HepG2 (cell line): ENCODE data around the gene PLK5. TPM values are rescaled to one million over a fixed set of nuclear protein-coding genes. Genes with fewer than 3 reads are reported as not detected.

Experiments
- CHD2 ChIP-seq: IDR thresholded peaks from 2 replicates; pipeline ENCODE4 v1.6.1; 2011; ENCODE audit warnings: low read depth, low read length, improper control_type of control experiment
- GPN1 ChIP-seq: sonication (generic); formaldehyde crosslinking; IDR thresholded peaks from 2 replicates; pipeline ENCODE4 v1.5.1; 2020; ENCODE audit warnings: missing genetic modification reagents, borderline replicate concordance
- KDM5A ChIP-seq: fragments of 200-600 bp; sonication (generic); IDR thresholded peaks from 2 replicates; pipeline ENCODE4 v1.7.0; 2018; ENCODE audit warnings: antibody characterized with exemption, mild to moderate bottlenecking, low read length, borderline replicate concordance
- KLF12 ChIP-seq: sonication (generic); formaldehyde crosslinking; IDR thresholded peaks from 2 replicates; pipeline ENCODE4 v1.4.0; 2020; ENCODE audit warnings: missing genetic modification reagents, borderline replicate concordance
- KLF13 ChIP-seq: sonication (generic); formaldehyde crosslinking; IDR thresholded peaks from 2 replicates; pipeline ENCODE4 v1.4.0; 2020; ENCODE audit warnings: mild to moderate bottlenecking, missing genetic modification reagents
- MIXL1 ChIP-seq: IDR thresholded peaks from 2 replicates; pipeline ENCODE4 v1.6.1; 2016
- TOPORS ChIP-seq: sonication (generic); formaldehyde crosslinking; IDR thresholded peaks from 2 replicates; pipeline ENCODE4 v1.8.0; 2023; ENCODE audit warnings: mild to moderate bottlenecking, missing genetic modification reagents
- ZFAT ChIP-seq: sonication (generic); formaldehyde crosslinking; conservative IDR thresholded peaks from 2 replicates; pipeline ENCODE4 v1.8.1; 2023; ENCODE audit warnings: missing genetic modification reagents, inconsistent platforms
- ZNF841 ChIP-seq: sonication (generic); formaldehyde crosslinking; IDR thresholded peaks from 2 replicates; pipeline ENCODE4 v1.8.1; 2023; ENCODE audit warnings: missing genetic modification reagents, borderline replicate concordance
- polyA plus RNA-seq, 8 experiments: library from polyadenylated mRNA; depleted of rRNA in 3 of 8; stranded (reverse) in 7 of 8; unstranded in 1 of 8; fragments of >200 nt; fragmentation: Illumina TruSeq in 4 of 8; extraction: Trizol in 4 of 8; gene quantifications; 2 replicates each; pipeline versions ENCODE4 v1.2.1 to v1.2.3, GENCODE V29; 2011 to 2016; ENCODE audit warnings: low read depth in 4 of 8, missing spikeins in 1 of 8, mixed read lengths in 1 of 8; ENCODE audit not compliant: insufficient read depth in 1 of 8
- total RNA-seq, 5 experiments: library from RNA; depleted of rRNA; stranded (reverse); fragments of >200 nt; fragmentation: Illumina TruSeq; extraction: Trizol; gene quantifications; 2 replicates each; pipeline ENCODE4 v1.2.3, GENCODE V29; 2016; ENCODE audit warnings: low read depth in 1 of 5
- TF ChIP-seq, protein P1 (sequence below): sonication (generic); formaldehyde crosslinking; IDR thresholded peaks from 2 replicates; pipeline ENCODE4 v1.5.0; 2020; ENCODE audit warnings: mild to moderate bottlenecking, missing genetic modification reagents, borderline replicate concordance
- TF ChIP-seq, protein P2 (sequence below): sonication (generic); formaldehyde crosslinking; IDR thresholded peaks from 2 replicates; pipeline ENCODE4 v1.4.0; 2020; ENCODE audit warnings: missing genetic modification reagents, mild to moderate bottlenecking, borderline replicate concordance
- TF ChIP-seq, protein P3 (sequence below): sonication (generic); formaldehyde crosslinking; IDR thresholded peaks from 2 replicates; pipeline ENCODE4 v1.4.0; 2020; ENCODE audit warnings: missing genetic modification reagents
- TF ChIP-seq, protein P4 (sequence below): sonication (generic); formaldehyde crosslinking; conservative IDR thresholded peaks from 2 replicates; pipeline ENCODE4 v1.4.0; 2020; ENCODE audit warnings: missing genetic modification reagents
- TF ChIP-seq, protein P5 (sequence below): sonication (generic); formaldehyde crosslinking; IDR thresholded peaks from 2 replicates; pipeline ENCODE4 v1.5.0; 2020; ENCODE audit warnings: missing genetic modification reagents
- TF ChIP-seq, protein P6 (sequence below): sonication (generic); formaldehyde crosslinking; IDR thresholded peaks from 2 replicates; pipeline ENCODE4 v1.4.0; 2020; ENCODE audit warnings: mild to moderate bottlenecking, missing genetic modification reagents

PLK5 gene
- total and polyA plus RNA-seq, 2 of the 13 experiments (the other 11 are each of a cell fraction or from before 2014, with no cell fraction given): not detected

DNA sequence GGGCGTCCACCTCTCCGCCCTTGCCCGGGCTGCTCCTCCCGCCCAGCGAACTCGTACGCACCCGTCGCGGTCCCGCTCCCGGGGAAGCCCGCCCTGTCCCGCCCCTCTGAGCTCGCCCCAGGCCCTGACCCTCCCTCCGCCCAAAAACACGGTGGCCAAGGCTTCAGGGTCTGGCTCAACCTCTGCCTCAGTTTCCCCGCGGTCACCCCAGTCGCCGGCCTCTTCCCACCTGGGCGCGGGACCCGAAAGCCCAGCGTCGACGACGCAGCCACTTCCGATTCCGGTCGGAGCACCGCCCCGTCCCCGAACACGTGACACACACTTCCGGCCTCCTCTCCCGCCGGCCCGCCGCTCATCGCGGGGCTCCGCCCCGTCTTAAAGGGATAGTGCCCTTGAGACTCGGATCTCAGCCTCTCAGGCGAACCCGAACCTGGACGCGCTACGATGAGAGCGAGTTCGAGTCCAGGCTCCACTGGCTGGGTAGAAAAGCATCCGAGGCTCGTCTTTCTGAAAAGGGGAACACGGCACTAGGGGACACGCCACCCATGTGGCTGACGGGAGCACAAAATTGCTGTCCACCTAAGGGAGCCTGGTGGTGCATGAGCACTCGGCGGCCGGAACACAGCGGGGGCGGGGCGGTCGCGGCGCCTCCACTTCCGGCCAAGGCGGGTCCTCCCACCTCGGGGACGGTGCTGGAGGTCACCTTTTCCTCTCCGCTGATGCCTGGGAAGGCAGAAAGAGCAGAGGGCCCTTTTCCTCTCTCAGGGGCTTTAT lies 44.8 kb upstream of the PLK5 start, which contains the start of gene C19orf25 (continued):
- TF ChIP-seq, protein P1, sequence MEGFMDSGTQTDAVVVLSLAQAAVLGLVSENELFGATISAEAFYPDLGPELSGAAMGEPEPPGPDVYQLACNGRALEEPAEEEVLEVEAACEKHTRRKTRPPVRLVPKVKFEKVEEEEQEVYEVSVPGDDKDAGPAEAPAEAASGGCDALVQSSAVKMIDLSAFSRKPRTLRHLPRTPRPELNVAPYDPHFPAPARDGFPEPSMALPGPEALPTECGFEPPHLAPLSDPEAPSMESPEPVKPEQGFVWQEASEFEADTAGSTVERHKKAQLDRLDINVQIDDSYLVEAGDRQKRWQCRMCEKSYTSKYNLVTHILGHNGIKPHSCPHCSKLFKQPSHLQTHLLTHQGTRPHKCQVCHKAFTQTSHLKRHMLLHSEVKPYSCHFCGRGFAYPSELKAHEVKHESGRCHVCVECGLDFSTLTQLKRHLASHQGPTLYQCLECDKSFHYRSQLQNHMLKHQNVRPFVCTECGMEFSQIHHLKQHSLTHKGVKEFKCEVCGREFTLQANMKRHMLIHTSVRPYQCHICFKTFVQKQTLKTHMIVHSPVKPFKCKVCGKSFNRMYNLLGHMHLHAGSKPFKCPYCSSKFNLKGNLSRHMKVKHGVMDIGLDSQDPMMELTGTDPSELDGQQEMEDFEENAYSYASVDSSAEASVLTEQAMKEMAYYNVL (CRISPR knock-in tag): 0 out of 2 replicates have a peak, but pooled peaks have one; percentile 31
- TF ChIP-seq, protein P2, sequence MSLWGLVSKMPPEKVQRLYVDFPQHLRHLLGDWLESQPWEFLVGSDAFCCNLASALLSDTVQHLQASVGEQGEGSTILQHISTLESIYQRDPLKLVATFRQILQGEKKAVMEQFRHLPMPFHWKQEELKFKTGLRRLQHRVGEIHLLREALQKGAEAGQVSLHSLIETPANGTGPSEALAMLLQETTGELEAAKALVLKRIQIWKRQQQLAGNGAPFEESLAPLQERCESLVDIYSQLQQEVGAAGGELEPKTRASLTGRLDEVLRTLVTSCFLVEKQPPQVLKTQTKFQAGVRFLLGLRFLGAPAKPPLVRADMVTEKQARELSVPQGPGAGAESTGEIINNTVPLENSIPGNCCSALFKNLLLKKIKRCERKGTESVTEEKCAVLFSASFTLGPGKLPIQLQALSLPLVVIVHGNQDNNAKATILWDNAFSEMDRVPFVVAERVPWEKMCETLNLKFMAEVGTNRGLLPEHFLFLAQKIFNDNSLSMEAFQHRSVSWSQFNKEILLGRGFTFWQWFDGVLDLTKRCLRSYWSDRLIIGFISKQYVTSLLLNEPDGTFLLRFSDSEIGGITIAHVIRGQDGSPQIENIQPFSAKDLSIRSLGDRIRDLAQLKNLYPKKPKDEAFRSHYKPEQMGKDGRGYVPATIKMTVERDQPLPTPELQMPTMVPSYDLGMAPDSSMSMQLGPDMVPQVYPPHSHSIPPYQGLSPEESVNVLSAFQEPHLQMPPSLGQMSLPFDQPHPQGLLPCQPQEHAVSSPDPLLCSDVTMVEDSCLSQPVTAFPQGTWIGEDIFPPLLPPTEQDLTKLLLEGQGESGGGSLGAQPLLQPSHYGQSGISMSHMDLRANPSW (CRISPR knock-in tag): 0 out of 2 replicates have a peak, but pooled peaks have one; percentile 27
- TF ChIP-seq KLF12 (CRISPR knock-in tag) (peak; percentile 61; the same call in 1 of the 2 replicates), MIXL1 (CRISPR knock-in tag) (0 out of 2 replicates have a peak, but pooled peaks have one; percentile 22), CHD2 (0 out of 2 replicates have a peak, but pooled peaks have one; percentile 28), ZNF841 (CRISPR knock-in tag) (no peak), KDM5A (peak; percentile 35; the same call in 1 of the 2 replicates), TOPORS (CRISPR knock-in tag) (peak; percentile 21; the same call in 1 of the 2 replicates), KLF13 (0 out of 2 replicates have a peak, but pooled peaks have one; percentile 27), GPN1 (CRISPR knock-in tag) (no peak), ZFAT (CRISPR knock-in tag) (no peak)
- TF ChIP-seq, protein P3, sequence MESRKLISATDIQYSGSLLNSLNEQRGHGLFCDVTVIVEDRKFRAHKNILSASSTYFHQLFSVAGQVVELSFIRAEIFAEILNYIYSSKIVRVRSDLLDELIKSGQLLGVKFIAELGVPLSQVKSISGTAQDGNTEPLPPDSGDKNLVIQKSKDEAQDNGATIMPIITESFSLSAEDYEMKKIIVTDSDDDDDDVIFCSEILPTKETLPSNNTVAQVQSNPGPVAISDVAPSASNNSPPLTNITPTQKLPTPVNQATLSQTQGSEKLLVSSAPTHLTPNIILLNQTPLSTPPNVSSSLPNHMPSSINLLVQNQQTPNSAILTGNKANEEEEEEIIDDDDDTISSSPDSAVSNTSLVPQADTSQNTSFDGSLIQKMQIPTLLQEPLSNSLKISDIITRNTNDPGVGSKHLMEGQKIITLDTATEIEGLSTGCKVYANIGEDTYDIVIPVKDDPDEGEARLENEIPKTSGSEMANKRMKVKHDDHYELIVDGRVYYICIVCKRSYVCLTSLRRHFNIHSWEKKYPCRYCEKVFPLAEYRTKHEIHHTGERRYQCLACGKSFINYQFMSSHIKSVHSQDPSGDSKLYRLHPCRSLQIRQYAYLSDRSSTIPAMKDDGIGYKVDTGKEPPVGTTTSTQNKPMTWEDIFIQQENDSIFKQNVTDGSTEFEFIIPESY (CRISPR knock-in tag): peak; percentile 32; the same call in 1 of the 2 replicates
- TF ChIP-seq, protein P4, sequence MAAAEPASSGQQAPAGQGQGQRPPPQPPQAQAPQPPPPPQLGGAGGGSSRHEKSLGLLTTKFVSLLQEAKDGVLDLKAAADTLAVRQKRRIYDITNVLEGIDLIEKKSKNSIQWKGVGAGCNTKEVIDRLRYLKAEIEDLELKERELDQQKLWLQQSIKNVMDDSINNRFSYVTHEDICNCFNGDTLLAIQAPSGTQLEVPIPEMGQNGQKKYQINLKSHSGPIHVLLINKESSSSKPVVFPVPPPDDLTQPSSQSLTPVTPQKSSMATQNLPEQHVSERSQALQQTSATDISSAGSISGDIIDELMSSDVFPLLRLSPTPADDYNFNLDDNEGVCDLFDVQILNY (CRISPR knock-in tag): peak; percentile 57; the same call in 1 of the 2 replicates
- TF ChIP-seq, protein P5, sequence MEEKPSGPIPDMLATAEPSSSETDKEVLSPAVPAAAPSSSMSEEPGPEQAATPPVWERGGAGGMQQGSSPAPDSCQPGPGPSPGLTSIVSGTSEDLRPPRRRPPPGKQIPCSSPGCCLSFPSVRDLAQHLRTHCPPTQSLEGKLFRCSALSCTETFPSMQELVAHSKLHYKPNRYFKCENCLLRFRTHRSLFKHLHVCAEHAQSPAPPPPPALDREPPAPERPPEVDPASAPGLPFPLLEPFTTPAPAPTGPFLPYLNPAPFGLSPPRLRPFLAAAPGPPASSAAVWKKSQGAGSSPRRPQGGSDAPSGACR (CRISPR knock-in tag): peak; percentile 65; the same call in 1 of the 2 replicates
- TF ChIP-seq, protein P6, sequence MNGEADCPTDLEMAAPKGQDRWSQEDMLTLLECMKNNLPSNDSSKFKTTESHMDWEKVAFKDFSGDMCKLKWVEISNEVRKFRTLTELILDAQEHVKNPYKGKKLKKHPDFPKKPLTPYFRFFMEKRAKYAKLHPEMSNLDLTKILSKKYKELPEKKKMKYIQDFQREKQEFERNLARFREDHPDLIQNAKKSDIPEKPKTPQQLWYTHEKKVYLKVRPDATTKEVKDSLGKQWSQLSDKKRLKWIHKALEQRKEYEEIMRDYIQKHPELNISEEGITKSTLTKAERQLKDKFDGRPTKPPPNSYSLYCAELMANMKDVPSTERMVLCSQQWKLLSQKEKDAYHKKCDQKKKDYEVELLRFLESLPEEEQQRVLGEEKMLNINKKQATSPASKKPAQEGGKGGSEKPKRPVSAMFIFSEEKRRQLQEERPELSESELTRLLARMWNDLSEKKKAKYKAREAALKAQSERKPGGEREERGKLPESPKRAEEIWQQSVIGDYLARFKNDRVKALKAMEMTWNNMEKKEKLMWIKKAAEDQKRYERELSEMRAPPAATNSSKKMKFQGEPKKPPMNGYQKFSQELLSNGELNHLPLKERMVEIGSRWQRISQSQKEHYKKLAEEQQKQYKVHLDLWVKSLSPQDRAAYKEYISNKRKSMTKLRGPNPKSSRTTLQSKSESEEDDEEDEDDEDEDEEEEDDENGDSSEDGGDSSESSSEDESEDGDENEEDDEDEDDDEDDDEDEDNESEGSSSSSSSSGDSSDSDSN: no peak; the same call in none of the 2 replicates
